ENCODE measurements around the gene FBXW9.

DNA sequence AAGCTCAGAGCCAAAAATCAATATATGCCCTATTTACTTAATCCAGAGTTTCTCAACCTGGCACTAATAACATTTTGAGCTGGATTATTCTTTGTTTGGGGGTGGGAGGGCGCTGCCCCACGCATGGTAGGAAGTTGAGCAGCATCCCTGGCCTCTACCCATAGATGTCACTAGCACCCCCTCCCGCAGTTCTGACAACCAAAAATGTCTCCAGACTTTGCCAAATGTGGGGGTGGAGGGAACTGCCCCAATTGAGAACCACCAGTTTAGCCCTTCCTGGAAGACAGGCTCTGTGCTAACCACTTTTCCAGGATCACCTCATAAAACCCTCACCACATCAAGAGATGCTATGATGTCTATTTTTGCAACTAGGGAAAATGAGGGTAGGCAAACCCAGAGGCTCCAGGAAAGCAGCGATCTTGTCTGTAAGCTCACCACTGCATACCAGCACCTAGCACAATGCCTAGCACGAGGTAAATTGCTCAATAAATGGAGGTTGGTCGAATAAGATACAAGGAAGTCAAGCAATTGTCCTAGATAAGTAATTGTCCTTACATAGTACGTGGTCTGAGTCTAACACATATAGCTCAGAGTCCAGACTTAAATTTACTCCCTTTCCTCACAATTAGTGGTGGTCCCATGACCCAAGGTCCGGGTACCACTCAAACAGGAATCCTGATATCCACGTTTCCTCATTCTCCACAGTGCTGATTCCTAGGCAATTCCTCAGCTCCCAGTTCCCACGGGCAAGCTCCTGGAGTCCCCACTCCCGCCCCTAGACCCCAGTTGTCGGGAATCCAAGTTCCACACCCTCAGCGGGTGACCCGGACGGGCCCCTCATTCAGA, 37.2 kb upstream of the FBXW9 start:
- TF ChIP-seq ZNF70 (CRISPR knock-in tag; IDR thresholded peaks at IDR 0.05) (no peak), PATZ1 (CRISPR knock-in tag; IDR thresholded peaks at IDR 0.05; ENCODE audit: borderline replicate concordance) (no peak), TSHZ2 (CRISPR knock-in tag; IDR thresholded peaks at IDR 0.05) (no peak), ARNTL (CRISPR knock-in tag; IDR thresholded peaks at IDR 0.05; ENCODE audit: borderline replicate concordance, low read depth) (no peak), RARB (CRISPR knock-in tag; IDR thresholded peaks at IDR 0.05) (no peak), ZFP30 (CRISPR knock-in tag; IDR thresholded peaks at IDR 0.05) (no peak), ZC3H10 (CRISPR knock-in tag; IDR thresholded peaks at IDR 0.05) (no peak), PPARA (CRISPR knock-in tag; IDR thresholded peaks at IDR 0.05; ENCODE audit: borderline replicate concordance) (no peak), ESRRG (CRISPR knock-in tag; IDR thresholded peaks at IDR 0.05) (no peak), GLIS3 (CRISPR knock-in tag; IDR thresholded peaks at IDR 0.05) (no peak), ISL1 (CRISPR knock-in tag; IDR thresholded peaks at IDR 0.05) (no peak)
- TF ChIP-seq, protein P1, sequence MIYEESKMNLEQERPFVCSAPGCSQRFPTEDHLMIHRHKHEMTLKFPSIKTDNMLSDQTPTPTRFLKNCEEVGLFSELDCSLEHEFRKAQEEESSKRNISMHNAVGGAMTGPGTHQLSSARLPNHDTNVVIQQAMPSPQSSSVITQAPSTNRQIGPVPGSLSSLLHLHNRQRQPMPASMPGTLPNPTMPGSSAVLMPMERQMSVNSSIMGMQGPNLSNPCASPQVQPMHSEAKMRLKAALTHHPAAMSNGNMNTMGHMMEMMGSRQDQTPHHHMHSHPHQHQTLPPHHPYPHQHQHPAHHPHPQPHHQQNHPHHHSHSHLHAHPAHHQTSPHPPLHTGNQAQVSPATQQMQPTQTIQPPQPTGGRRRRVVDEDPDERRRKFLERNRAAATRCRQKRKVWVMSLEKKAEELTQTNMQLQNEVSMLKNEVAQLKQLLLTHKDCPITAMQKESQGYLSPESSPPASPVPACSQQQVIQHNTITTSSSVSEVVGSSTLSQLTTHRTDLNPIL (CRISPR knock-in tag; IDR thresholded peaks at IDR 0.05; ENCODE audit: low read depth) = no peak

Data from SK-N-SH treated with all-trans-retinoic acid at 6 μM for 48 hours (cell line).